Activated T-cell treated with anti-CD3 and anti-CD28 coated beads, Interleukin-2, amount 50 U/mL, for 24 hours (primary cell): ENCODE measurements around the gene TBC1D2B.

Experiments used
- DNase-seq: peaks from one replicate; pipeline ENCODE4 v3.0.0-alpha.2; 2020
- H3K27ac Mint-ChIP-seq: 2 replicates; pipeline ENCODE4 v1.8.0; 2020; ENCODE audit warnings: mild to moderate bottlenecking, mixed read lengths
- H3K27me3 Mint-ChIP-seq: 2 replicates; pipeline ENCODE4 v1.8.0; 2020; ENCODE audit warnings: mixed read lengths
- H3K36me3 Mint-ChIP-seq: 2 replicates; pipeline ENCODE4 v1.8.0; 2020; ENCODE audit warnings: low read depth, mixed read lengths
- H3K4me1 Mint-ChIP-seq: 2 replicates; pipeline ENCODE4 v1.8.0; 2020; ENCODE audit warnings: low read depth, mixed read lengths
- H3K4me3 Mint-ChIP-seq: 2 replicates; pipeline ENCODE4 v1.8.0; 2020; ENCODE audit warnings: mild to moderate bottlenecking, moderate library complexity, mixed read lengths
- H3K9me3 Mint-ChIP-seq: 2 replicates; pipeline ENCODE4 v1.8.0; 2020; ENCODE audit warnings: mixed read lengths

TBC1D2B gene

DNA sequence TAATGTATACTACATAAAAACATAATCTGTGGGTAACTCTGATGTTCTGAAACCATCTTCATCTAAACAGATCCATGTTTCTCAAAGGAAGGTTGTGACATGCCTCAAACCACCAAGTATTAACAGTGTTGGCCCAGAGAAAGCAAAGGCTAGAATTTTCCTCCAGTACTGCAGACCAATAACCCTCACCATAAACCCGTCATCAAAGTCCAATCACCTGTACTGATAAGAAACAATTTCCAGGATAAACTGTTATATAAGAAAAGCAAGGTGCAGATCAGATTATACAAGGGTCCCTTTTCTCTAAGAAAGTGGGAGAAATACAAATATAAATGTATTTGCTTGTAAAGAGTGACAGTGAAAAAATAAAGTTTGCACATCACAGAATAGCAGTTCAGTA lies 32.3 kb downstream of the TBC1D2B start:
- no peaks in the 10 kb centered on the region for H3K9me3 Mint-ChIP-seq
- peak overlapping the region; percentile 84 for H3K27ac Mint-ChIP-seq
- peaks cover 67% of the 10 kb centered on the region for H3K36me3 Mint-ChIP-seq
- DNase-seq, result no peak
- no peak overlapping the region for H3K4me3 Mint-ChIP-seq
- peaks cover 94% of the 10 kb centered on the region for H3K4me1 Mint-ChIP-seq
- no peaks in the 10 kb centered on the region for H3K27me3 Mint-ChIP-seq

DNA sequence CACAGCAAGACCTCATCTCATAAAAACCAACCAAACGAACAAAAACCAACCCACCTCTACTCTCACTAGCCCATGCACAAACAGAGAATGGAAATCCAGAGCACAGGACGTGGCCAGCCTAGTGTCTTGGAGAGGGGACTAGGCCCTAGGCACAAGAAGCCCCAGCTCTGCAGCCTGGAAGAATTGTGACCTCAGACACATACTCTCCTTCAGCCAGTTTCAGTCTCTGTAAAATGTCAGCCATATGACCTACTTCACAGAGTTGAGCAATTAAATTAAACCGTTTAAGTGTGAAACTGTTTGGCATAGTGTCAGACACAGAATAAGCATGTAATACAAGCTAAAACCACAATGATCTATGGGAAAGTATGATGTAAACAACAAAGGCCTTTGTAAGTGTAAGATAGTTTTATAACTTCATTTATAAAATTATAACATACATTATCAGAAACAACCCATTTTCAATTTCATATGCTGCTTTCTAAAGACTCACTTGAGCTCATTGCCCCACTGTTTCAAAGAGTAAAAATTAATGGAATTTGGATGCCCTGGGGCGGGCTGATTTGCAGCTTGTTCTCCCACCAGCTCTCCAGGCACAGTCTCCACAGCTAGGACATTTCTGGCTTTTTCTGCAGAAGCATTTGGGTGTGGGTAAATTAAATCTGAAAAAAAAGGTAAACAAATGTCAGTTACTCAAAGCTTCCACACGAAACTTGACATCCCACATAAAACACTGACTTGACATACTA lies 32.9 kb downstream of the TBC1D2B start:
- peaks cover 94% of the 10 kb centered on the region for H3K4me1 Mint-ChIP-seq
- no peak for DNase-seq
- H3K27me3 Mint-ChIP-seq, result no peaks in the 10 kb centered on the region
- peaks cover 72% of the 10 kb centered on the region for H3K36me3 Mint-ChIP-seq
- H3K27ac Mint-ChIP-seq, result peak overlapping the region; percentile 90
- no peaks in the 10 kb centered on the region for H3K9me3 Mint-ChIP-seq
- H3K4me3 Mint-ChIP-seq, result peak overlapping the region; percentile 0

DNA sequence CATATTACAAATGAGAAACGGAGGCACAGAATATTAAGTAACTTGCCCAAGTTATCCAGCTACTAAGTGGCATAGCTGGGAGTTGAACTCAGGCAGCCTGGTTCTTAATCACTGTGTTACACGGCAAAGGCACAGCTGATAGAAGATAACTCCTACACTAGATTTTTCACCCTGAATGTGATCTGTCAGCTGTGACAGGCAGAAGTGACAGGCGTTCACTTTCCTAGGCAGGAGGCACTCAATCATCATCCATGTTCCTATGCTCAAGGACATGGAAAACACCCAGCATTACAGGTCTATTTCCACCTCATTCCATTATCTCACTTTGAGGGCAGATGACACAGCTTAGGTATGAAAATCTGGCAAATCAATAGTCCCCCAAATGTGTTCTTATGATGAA lies 35.6 kb downstream of the TBC1D2B start:
- DNase-seq, result no peak
- peaks cover 70% of the 10 kb centered on the region for H3K36me3 Mint-ChIP-seq
- H3K27me3 Mint-ChIP-seq, result no peaks in the 10 kb centered on the region
- H3K27ac Mint-ChIP-seq, result peak overlapping the region; percentile 24
- no peaks in the 10 kb centered on the region for H3K9me3 Mint-ChIP-seq
- H3K4me1 Mint-ChIP-seq, result peaks cover 93% of the 10 kb centered on the region
- H3K4me3 Mint-ChIP-seq, result no peak overlapping the region

DNA sequence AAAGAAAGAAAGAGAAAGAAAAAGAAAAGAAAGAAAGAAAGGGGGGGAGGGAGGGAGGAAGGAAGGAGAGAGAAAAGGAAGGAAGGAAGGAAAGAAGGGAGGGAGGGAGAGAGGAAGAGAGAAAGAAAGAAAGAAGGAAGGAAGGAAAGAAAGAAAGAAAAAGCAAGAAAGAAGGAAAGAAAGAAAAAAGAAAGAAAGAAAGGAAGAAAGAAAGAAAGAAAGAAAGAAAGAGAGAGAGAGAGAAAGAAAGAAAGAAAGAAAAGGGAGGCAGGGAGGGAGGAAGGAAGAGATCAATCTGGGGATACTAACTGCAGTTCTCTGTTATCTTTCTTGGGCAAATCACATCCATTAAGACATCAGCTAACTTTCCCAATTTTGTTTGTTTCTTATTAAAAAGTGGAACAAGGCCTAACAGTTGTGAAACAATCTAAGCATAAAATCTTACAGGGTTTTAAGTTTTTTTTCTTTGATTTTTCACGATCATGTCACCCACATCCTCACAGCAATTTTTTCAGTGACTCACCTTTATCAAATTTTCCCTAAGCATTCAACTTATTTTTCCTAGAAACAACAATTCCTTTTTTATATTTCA lies 36.8 kb downstream of the TBC1D2B start:
- Mint-ChIP-seq H3K9me3 (no peaks in the 10 kb centered on the region), H3K36me3 (peaks cover 71% of the 10 kb centered on the region), H3K4me1 (peaks cover 93% of the 10 kb centered on the region), H3K4me3 (peak overlapping the region; percentile 20), H3K27me3 (no peaks in the 10 kb centered on the region), H3K27ac (peak overlapping the region; percentile 82)
- DNase-seq, result no peak

DNA sequence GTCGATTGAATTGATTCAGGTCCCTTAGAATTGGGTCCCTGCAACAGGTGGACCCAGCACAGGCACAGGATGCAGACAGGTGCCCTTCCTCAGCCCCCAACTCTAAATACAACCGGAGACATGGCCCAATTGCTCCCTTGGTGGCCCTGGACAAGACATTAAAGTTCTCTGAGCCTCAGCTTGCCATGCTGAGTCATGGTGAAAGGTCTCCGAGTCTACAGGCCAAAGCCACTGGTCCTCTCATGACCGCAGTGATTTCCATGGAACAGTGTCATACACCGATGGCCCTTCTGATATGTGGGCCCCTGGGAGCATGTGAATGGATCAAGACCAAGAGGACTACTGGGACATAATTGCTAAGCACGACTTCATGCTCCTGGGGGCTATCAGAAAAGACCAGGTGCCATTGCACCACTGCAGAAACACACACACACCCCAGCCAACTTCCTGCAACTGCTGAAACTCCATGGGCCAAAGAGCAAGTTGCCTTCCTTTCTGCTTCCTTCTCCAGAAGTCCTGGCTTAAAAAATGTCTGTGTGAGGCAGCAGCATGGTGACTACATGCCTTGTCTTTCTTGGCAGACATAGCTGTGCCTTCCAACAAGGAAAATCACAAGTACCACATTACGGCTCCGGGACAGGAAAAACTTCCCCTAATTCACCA lies 38.8 kb downstream of the TBC1D2B start:
- H3K4me3 Mint-ChIP-seq, result no peak overlapping the region
- peak overlapping the region; percentile 82 for H3K27ac Mint-ChIP-seq
- H3K36me3 Mint-ChIP-seq, result peaks cover 61% of the 10 kb centered on the region
- no peaks in the 10 kb centered on the region for H3K27me3 Mint-ChIP-seq
- DNase-seq, result no peak
- peaks cover 95% of the 10 kb centered on the region for H3K4me1 Mint-ChIP-seq
- H3K9me3 Mint-ChIP-seq, result no peaks in the 10 kb centered on the region

DNA sequence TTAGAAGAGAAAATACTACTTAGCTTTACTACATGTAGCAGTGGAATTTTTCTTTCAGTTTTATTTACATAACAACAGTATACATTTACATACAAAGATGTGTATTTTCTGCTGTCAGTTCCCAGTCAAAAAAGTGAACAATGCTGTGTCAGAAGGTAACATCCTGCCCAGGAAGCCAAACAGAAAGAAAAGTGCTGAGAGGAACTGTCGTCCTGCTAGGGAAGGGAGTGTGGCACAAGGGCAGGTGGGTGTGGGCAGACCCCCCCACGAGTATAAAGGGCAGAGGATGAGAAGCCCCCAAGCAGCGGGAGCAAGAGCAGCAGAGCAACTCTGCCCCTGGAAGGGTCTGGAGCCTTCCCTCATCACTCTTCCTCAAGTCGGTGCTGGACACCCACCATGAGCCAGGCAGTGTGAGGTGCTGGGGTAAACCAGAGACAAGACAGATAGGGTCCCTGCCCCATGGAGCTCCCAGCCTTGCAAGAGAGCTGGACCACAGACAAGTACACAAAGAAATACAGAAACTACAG lies 39.7 kb downstream of the TBC1D2B start:
- DNase-seq, result no peak
- H3K4me1 Mint-ChIP-seq, result peaks cover 97% of the 10 kb centered on the region
- peak overlapping the region; percentile 82 for H3K27ac Mint-ChIP-seq

DNA sequence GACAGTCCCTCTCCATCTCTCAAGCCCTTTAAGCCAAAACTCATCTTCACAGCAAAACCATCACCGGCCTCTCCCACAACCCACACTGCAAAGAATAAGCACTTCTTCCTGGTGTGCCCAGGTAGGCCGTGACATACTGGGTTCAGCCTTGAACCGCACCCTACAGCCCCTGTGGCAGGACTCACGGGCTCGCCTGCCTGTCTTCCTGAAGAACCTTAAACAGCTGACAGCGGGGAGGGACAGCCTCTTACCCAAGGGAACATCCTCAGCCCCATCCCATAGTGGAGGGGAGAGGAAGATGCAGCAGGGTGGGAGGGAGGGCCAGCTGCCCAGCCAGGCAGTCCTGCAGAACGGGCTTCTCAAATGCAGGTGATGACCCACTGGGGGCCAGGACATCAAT lies 40.2 kb downstream of the TBC1D2B start:
- Mint-ChIP-seq H3K4me1 (peaks cover 96% of the 10 kb centered on the region), H3K9me3 (no peaks in the 10 kb centered on the region), H3K27me3 (no peaks in the 10 kb centered on the region), H3K27ac (peak overlapping the region; percentile 56), H3K36me3 (peaks cover 53% of the 10 kb centered on the region), H3K4me3 (no peak overlapping the region)
- no peak for DNase-seq

More for the DNA sequence above, 39.7 kb downstream of the TBC1D2B start:
- Mint-ChIP-seq H3K27me3 (no peaks in the 10 kb centered on the region), H3K36me3 (peaks cover 59% of the 10 kb centered on the region), H3K4me3 (peak overlapping the region; percentile 24), H3K9me3 (no peaks in the 10 kb centered on the region)

DNA sequence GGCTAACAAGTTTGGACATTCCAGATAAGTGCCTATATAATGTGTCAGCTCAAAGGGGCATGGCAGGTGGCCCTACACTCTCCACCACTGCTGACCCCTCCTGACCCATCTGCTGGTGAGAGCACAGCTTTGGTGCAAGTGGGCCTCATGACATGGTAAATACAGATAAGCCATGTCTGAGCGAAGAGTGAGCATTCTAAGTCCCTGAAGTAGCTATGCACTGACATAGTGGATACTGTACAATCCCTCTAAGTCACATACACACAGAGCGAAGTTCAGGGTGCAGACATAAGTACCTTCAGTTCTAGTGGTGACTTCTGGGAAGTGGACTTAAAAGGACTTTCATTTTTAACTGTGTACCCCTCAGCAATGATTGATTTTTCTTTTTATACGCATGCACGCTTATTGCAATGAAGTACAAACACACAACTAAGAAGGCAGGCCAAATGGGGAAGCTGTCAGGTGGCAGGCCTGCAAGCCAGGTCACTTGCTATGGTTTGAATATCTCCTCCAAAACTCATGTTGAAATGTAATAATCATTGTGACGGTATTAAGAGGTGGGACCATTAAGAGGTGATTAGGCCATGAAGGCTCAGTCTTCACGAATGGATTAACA lies 41.5 kb downstream of the TBC1D2B start:
- Mint-ChIP-seq H3K4me3 (peak overlapping the region; percentile 69), H3K9me3 (no peaks in the 10 kb centered on the region), H3K27me3 (no peaks in the 10 kb centered on the region), H3K27ac (peak overlapping the region; percentile 85), H3K4me1 (peaks cover 97% of the 10 kb centered on the region), H3K36me3 (peaks cover 47% of the 10 kb centered on the region)
- no peak for DNase-seq

DNA sequence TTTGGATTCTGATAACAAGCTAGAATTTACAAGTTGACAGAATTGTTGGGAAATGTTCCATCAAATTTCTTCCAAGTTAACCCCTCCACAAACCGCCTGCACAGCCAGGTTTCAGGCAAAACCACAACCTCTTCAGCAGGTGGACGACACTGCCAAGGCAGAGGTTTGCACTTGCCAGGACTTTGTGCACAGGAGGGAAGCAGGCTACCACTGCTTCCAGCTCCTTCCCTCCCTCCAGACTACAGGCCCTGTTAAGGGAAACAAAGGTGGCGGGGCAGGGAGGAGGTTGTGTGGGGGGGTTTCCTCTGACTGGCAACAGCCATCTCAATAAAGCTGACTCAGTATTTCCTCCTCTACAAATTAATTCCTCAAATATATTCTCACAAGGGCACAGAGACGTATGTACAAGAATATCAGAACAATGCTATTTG lies 42.2 kb downstream of the TBC1D2B start:
- Mint-ChIP-seq H3K4me3 (peak overlapping the region; percentile 69), H3K9me3 (no peaks in the 10 kb centered on the region), H3K27me3 (no peaks in the 10 kb centered on the region), H3K36me3 (peaks cover 50% of the 10 kb centered on the region), H3K4me1 (peaks cover 96% of the 10 kb centered on the region), H3K27ac (peak overlapping the region; percentile 85)
- DNase-seq, result no peak

DNA sequence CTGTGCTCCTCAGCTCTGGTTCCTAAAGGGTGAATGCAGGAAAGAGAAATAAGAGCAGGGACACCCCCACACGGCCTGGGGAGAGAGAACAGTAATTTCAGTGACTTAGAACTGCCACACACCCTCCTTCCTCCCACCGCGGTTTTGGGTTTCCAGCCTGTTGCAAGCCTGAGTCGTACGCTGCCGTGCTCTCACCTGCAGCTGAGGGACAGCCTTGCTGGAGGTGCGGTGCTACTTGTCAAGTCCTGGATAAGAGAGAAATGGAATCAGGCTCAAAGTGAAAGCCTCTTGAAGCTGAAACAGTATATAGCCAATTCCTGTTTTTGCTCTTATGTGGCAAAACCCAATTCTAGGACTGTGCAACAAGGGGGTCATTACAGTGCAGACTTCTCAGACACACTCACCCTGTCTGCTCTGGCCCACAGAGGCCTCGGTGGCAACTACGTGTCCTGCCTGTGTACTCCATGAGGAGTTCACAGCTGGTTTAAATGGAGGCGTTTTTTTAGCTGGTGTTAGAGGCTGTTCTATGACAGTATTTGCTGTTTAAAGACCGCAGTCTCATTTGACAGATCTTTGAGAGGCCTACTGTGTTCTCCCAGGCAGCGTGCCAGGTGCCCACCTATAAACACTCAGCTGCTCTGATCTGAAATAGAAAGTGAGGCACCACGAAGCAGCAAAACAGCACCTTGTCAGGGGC lies 42.9 kb downstream of the TBC1D2B start:
- peak overlapping the region; percentile 69 for H3K4me3 Mint-ChIP-seq
- H3K27ac Mint-ChIP-seq, result peak overlapping the region; percentile 85
- H3K9me3 Mint-ChIP-seq, result no peaks in the 10 kb centered on the region
- peaks cover 89% of the 10 kb centered on the region for H3K4me1 Mint-ChIP-seq
- H3K27me3 Mint-ChIP-seq, result no peaks in the 10 kb centered on the region
- peak; percentile 82 for DNase-seq
- peaks cover 49% of the 10 kb centered on the region for H3K36me3 Mint-ChIP-seq

DNA sequence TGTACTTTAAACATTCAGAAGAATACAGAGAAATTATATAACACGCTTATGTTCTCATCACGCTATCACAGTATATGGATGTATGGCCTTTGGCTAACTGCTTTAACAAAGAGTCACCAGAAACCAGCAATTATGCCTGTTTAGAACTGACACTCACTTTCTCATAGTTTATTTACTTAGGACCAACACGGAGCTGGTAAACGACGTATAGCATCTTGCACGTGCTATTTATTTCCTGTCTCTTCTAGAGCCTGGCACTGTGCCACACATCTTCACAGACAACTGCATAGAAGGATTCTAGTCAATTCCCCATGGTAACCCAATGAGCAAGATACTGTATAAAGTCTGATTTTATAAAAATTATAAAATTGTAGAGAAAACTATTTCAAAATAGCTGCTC lies 43.6 kb downstream of the TBC1D2B start:
- DNase-seq, result no peak
- Mint-ChIP-seq H3K4me3 (peak overlapping the region; percentile 69), H3K9me3 (no peaks in the 10 kb centered on the region), H3K36me3 (peaks cover 44% of the 10 kb centered on the region), H3K27ac (peak overlapping the region; percentile 85), H3K4me1 (peaks cover 81% of the 10 kb centered on the region), H3K27me3 (no peaks in the 10 kb centered on the region)

DNA sequence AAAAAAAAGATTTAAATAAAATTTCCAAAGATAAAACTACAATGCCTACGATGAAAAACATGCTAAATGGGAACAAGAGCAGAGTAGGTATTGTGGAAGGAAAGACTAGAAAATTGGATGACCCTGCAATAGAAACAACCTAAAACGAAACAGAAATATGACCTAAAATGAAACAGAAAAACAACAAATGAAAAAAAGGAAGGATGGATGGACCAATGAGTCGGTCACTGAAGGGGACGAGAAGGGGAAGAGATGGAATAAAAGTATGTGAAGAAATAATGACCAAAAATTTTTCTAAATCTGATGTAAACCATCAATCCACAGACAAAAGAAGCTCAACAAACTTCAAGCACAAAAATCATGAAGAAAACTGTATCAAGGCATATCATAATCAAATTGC lies 44.8 kb downstream of the TBC1D2B start:
- no peaks in the 10 kb centered on the region for H3K27me3 Mint-ChIP-seq
- peak overlapping the region; percentile 36 for H3K27ac Mint-ChIP-seq
- no peaks in the 10 kb centered on the region for H3K9me3 Mint-ChIP-seq
- H3K4me3 Mint-ChIP-seq, result no peak overlapping the region
- no peak for DNase-seq
- peaks cover 69% of the 10 kb centered on the region for H3K4me1 Mint-ChIP-seq
- peaks cover 45% of the 10 kb centered on the region for H3K36me3 Mint-ChIP-seq

DNA sequence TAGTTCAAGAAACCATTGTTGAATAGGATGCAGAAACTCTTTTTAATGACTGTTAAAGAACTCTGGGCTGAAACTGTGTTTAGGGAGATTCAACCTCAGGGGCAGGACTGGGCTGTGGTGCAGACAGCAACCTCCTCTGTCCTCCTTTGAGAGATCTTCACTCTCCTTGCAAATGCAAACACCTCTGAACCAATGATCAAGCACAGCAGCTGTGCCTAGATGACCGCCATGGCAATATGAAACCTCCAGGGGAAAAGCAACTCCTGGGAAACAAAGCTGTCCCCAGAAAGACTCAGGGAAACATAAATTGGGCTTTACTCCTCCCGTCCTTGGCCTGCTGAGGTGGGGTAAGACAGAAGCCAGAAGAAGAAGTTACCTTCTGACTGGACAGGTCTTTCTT lies 52.6 kb downstream of the TBC1D2B start:
- no peak overlapping the region for H3K27ac Mint-ChIP-seq
- no peaks in the 10 kb centered on the region for H3K9me3 Mint-ChIP-seq
- H3K27me3 Mint-ChIP-seq, result no peaks in the 10 kb centered on the region
- H3K4me3 Mint-ChIP-seq, result no peak overlapping the region
- no peak for DNase-seq
- H3K36me3 Mint-ChIP-seq, result peaks cover 87% of the 10 kb centered on the region
- peaks cover 4% of the 10 kb centered on the region for H3K4me1 Mint-ChIP-seq

DNA sequence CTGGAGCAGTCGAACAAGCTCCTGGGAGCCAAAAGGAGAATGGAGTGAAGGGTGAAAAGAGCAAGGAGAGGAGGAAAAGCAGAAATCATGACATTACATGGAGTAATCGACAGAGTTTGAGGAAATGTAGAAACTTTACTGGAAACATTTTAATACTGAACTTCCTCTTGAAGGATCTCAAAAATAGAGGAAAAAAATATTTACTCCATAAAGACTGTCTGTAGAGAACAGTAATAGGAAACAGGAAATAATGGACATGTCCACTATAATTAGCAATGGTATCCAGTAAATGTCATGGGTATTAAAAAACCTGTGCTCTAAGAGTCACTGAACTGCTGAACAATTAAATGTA lies 53.0 kb downstream of the TBC1D2B start:
- DNase-seq, result no peak
- Mint-ChIP-seq H3K27me3 (no peaks in the 10 kb centered on the region), H3K36me3 (peaks cover 85% of the 10 kb centered on the region), H3K4me3 (no peak overlapping the region), H3K27ac (no peak overlapping the region), H3K9me3 (no peaks in the 10 kb centered on the region), H3K4me1 (peaks cover 5% of the 10 kb centered on the region)
